ENCODE results near the gene ZNF638. TPM values are rescaled to one million over a fixed set of nuclear protein-coding genes. Genes with fewer than 3 reads are reported as not detected.

ZNF638 gene
- total and polyA plus RNA-seq, 2 of the 4 experiments (the other 2 are of a cell fraction) = 46.4 to 129 TPM

- H2AFZ ChIP-seq (replicated peaks; ENCODE audit: low read length, poor library complexity) = no peak overlapping the region
- in situ Hi-C loops (cut with MboI; ENCODE audit: low sequenced_read_pairs) = no loop called here
- no peak overlapping the region for H3K23ac ChIP-seq (ENCODE audit: low read depth, low read length)
- ATAC-seq (ENCODE audit: low read depth) = no peak
- DNase-seq = no peak
- dilution Hi-C loops (cut with HindIII; ENCODE audit: low sequenced_read_pairs, unreplicated experiment) = no loop called here
- H3K4ac ChIP-seq (ENCODE audit: low read depth, low read length) = no peak overlapping the region
- no peak overlapping the region for H2BK5ac ChIP-seq (ENCODE audit: low read depth, low read length, poor library complexity, severe bottlenecking)
- no peak overlapping the region for H4K91ac ChIP-seq (ENCODE audit: insufficient read depth, low read depth, low read length)
- no peak overlapping the region for H3K14ac ChIP-seq (replicated peaks; ENCODE audit: low read depth, low read length)
- no peak overlapping the region for H4K8ac ChIP-seq (ENCODE audit: low read depth in 2 of 2, low read length in 2 of 2)
- peaks cover 32% of the 10 kb centered on the region for H3K36me3 ChIP-seq (ENCODE audit: control insufficient read depth, insufficient read depth, low read length)
- 100% methylated on average over 1 of the region's 1 CpG; no CpG with 5 or more reads in 1 of the 2 experiments for WGBS, 2 experiments (ENCODE audit: extremely low coverage in 2 of 2, insufficient read length in 1 of 2)
- H4K20me1 ChIP-seq (ENCODE audit: insufficient read depth, low read length) = 0 out of 2 replicates have a peak, but pooled peaks cover 6% of the 10 kb centered on the region
- no peak overlapping the region for H3K9ac ChIP-seq (ENCODE audit: low read depth, low read length)
- H3K56ac ChIP-seq (ENCODE audit: extremely low read depth, insufficient read depth, low read length) = peak overlapping the region; percentile 15; the same call in 1 of the 2 replicates
- H3K27ac ChIP-seq (ENCODE audit: insufficient read depth, low read length) = no peak overlapping the region
- H3K18ac ChIP-seq (ENCODE audit: low read depth, low read length) = no peak overlapping the region
- H3K4me3 ChIP-seq (ENCODE audit: insufficient read depth, low read depth, low read length) = no peak overlapping the region
- H3K4me1 ChIP-seq (ENCODE audit: control insufficient read depth, insufficient read depth, low read length) = peaks cover 2% of the 10 kb centered on the region; the same call in 1 of the 2 replicates
- peaks cover 20 to 26% of the 10 kb centered on the region in 2 experiments for H3K79me1 ChIP-seq (ENCODE audit: low read depth in 1 of 2, low read length in 2 of 2)
- no peak for TF ChIP-seq MAFK (IDR thresholded peaks at IDR 0.05; ENCODE audit: low read depth, low read length)
- H3K4me2 ChIP-seq (ENCODE audit: low read depth, low read length) = no peak overlapping the region
- H2BK20ac ChIP-seq (ENCODE audit: low read depth, low read length) = no peak overlapping the region
- H3K9me1 ChIP-seq (ENCODE audit: insufficient read depth, low read length) = peaks cover 10% of the 10 kb centered on the region
- no peak overlapping the region for H2AK9ac ChIP-seq (replicated peaks; ENCODE audit: low read depth, low read length, poor library complexity)
- H4K5ac ChIP-seq (ENCODE audit: low read depth, low read length) = no peak overlapping the region
- H2BK15ac ChIP-seq (ENCODE audit: low read depth, low read length) = no peak overlapping the region
- no peak overlapping the region for H2BK120ac ChIP-seq (ENCODE audit: low read depth, low read length)
- no peaks in the 10 kb centered on the region for H3K27me3 ChIP-seq (ENCODE audit: control insufficient read depth, insufficient read depth, low read length)
- no peaks in the 10 kb centered on the region for H3K9me3 ChIP-seq (ENCODE audit: control insufficient read depth, insufficient read depth, low read length)
- ChIA-PET CTCF (no interaction called here), POLR2A (ENCODE audit: unreplicated experiment) (no interaction called here)
- BruUV-seq (replicated peaks) = no TSS peak
- H2AK5ac ChIP-seq (ENCODE audit: low read depth, low read length) = no peak overlapping the region
- intact Hi-C loops (cut with micrococcal nuclease) = no loop called here
Observed at GRCh38 chr2:71372042-71372441, 40.5 kb downstream of the ZNF638 start.

Measured in IMR-90 (cell line).